ENCODE results near the gene MAMDC2.

- TF ChIP-seq POLR2A (IDR thresholded peaks at IDR 0.05; ENCODE audit: low read depth, low read length) (no peak), USF2 (IDR thresholded peaks at IDR 0.05; ENCODE audit: low read depth, low read length) (no peak), FOS (IDR thresholded peaks at IDR 0.05; ENCODE audit: low read depth, low read length) (no peak)
Measured at GRCh38 chr9:70170151-70170790, 126.6 kb downstream of the MAMDC2 start.

All from IMR-90 (cell line).